Fibroblast of peridontal ligament (primary cell): Measurements from ENCODE around the gene CLCF1.

Experiments
- DNase-seq: peaks from one replicate; pipeline ENCODE4 v3.0.0-alpha.2; 2010; ENCODE audit errors: extremely low read depth

Gene CLCF1

DNA sequence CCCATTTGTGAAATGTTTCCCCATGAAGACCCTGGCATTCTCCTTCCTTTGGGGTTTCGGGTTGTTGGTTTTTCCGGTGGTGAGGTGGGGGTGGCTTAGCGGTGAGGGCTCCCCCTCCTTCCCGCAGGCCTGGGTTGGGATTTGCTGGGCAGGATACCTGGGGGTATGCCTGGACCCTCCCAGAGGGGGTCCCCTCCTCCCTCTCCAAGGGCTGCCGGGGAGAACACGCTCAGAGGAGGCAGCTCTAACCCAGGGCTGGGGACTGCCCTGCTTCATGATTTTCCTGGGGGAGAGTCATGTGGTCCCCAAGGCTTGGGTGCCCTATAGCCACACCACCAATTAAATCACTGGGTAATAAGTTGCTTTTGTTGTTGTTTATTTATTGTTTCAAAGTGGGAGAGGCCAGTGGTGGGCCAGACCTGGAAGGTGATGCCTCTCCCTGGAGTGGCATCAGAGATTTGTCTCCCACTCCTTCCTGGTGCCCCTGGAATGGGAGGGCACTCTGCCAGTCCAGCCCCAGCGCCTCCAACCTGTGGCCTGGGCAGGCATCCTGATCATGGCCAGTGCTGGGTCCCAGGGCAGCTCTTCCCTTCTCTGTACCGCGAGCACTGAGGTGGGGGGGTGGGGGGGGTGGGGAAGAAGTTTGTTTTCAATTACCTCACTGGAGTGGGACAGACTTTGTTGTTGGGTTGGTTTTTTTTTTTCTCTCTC is 1.3 kb upstream of the CLCF1 start:
- no peak for DNase-seq

DNA sequence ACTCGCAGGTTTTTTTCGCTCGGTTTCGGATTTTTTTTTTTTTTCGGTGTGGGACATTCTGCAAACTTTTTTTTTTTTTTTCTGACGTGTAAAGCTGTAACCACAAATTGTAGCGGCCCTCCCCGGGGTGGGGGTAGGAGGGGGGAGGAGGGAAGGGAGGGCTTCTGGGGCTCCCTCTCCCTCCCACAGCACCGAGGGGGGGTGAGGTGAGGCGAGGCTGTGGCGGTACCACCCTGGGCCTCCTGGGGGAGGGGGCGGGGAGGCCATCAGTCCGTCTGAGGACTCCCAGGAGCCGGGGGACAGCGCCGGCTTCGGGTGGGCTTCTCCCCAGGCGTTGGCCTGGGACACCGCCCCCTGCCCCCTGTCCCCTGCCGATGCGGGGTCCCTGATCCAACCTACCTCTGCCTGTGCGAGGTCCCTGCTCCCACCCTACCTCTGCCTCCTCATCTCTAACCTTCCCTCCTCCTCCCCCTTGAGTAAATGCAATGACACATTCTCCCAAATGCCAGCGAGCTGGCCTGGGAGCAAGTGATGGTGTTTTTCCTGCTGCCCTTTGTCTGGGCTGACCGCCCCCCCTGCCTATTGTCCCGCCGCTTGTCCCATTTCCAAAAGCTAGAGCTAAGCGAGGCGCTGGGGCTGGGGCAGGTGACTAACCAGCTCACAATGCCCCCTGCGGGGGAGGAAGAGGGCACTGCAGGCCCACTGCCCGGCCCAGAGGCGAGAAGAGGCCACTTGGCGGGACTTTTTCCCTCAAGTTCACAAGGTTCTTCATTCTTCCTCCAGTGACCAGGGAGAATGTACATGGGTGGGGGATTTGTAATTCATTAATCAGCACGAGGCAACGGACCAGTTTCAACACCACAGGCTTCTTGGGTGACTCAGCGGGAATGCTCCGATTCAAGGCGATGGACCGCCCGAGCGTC is 511 bp upstream of the CLCF1 start:
- peak; percentile 95 for DNase-seq

DNA sequence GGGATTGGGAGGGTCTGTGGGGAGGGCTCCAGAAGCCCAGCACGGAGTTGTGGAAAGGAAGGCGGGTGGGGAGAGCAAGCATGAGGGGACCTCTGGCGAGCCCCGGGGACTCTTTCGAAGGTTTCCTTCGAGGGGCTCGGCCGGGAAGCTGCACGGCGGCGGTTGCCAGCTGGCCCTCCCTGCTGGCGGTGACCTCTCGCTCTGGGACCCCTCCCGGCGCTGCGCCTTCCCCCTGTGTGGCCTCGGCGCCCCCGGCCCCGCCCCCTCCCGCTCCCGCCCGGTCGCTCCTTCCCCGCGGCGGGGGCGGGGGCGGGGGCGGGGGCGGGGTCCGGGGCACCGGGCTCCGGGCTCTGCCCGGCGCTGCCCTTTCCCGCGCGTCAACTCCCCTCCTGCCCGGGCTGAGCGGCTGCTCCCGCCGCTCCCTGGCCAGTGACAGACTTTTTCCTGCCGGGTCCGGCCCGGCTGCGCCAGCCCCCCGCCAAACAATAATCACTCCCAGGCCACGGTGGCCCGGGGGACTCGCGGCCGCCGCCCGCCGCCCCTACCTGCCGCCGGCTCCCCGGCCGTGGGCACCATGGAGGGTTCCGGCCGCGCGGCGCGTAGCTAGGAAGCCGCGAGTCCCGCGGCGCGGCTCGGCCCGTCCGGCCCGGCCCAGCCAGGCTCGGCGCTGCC is 941 bp downstream of the CLCF1 start:
- no peak for DNase-seq

DNA sequence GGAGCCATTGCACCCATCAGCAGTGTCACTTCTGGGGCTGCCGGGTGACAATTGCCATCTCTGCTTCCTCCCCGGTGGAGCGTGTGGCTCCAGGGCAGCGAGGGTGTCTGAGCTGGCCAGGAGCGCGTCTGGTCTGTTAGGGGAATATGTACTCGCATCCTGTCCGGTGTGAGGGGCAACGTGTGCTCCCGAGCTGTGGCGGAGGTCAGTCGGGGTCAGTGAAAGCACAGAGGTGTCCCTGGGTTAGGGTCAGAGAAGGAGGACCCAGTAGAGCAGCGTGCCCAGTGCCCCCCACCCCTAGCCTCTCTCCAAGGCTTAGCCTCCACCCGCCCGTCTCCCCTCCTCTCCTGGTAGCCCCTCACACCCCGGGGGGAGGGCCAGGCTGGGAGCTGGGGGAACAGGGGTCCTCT is 1.5 kb downstream of the CLCF1 start:
- no peak for DNase-seq

DNA sequence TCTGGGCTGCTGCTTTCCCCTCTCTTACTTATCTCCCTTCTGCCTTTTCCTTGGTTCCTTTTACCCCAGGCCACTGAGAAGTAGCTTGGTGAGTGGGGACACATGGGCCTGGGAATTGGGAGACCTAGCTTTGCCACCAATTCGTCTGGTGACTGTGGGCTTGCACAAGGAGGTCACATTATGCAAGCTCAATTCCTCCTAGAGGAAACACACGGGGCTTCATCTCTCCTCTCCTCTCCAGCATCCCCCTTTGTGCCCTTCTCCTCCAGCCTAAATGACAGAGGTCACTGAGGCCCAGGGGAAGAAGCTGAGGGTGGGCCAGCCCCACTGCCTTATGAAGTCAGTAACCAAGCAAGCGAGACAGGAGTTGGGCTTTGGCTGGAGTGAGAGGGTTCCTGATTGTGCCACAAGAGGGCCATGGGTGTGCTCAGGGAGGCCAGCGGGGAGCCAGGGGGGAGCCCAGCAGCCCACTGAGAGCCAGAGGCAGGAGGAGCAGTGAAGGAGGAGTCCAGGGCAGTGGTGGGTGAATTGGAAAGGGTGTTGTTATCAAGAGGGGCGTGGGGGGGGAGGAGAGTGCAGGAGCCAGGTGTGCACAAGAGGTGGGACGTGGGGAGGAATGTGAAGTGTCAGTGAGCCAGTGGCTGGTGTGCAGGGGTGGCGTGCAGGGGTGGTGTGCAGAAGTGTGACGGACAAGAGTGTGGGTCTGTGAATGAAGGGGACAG is 2.0 kb downstream of the CLCF1 start:
- peak; percentile 55 for DNase-seq

DNA sequence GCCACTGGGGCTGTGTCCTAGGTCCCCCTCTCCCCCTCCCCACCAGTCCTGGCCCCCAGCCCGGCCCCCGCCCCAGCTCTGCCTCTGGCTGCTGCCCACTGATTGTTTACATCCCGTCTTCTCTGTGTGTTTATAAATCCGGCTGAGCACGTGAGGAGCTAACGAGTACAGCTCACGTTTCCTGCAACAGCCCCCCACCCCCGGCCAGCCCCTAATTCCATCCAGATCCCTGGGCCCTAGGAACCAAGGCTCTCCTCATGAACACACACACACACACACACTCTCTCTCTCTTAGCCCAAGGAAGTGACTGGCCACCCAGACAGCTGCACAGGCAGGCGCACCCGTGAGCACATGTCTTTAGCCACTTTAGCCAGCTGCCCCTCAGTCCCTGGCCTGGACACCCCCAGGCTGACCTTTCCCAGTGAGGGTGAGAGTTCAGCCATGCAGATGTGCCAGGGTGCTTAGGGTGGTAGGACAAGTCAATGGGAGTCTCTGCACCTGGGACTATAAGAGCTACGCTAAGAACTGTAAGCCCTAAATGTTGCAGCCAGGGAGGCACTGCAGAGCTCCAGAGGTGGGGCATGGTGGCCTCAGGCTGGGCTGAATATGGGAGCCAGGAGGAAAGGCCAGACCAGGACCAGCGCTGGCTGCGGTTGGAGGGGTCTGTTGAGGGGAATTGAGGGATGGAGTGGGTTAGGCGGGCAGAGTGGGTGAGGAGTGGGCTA is 2.9 kb downstream of the CLCF1 start:
- DNase-seq: peak; percentile 53

DNA sequence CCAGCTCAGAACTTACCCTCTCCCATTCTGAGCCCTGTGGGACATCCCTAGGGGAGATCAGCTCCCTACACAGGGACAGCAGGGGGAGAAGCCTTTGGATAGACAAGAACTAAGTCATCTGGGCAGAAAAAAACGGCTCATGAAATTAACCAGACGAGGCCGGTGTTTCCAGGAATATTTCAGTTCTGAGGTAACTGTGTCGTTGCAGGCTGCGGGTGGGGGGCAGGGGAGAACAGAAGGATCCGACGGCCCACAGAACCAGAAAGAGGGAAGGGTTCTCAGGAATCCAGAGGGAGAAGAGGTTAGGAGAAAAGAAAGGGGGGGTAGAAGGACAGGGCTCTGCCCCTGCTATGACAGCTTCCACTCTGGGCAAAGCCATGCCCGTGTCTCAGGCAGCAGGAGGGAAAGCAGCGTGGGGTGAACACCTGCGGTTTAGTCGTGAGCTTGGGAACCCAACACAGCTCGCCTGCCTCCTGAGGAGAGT is 3.6 kb downstream of the CLCF1 start:
- no peak for DNase-seq

DNA sequence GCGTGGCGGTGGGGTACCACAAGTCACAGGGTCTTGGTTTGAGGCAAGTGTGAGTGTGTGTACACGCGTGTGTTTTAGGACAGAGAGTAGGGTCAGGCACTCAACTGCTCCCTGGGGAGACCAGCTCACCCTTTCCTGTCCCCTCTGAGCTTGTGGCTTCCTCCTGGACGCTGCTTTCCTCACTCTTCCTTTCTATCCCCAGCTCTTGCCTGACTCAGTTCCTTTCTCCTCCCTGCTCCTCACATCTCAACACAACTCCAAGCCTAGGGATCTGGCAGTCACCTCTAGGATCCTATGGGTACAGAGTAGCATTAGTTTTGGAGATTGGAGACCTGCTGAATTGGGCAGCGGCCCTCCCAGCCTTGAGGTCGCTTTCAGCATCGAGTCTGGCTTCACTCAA is 4.1 kb downstream of the CLCF1 start:
- no peak for DNase-seq

DNA sequence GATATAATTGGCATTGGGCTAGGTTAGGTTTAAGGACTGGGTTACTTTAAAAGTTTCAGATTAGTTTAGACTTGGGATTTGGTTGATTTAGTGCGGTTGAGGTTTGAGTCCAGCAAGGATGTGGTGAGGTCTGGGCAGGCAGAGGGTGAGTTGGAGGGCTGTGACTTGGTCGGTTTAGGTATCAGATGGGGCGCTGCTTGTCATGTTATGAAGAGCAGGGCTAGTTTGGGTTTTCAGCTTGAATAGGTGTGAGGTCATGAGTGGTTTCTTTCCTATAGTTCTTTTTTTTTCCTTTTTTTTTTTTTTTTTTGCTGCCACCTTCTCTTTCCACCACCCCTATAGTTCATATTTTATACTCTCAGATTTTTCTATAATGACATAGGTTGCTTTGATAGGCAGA is 4.8 kb downstream of the CLCF1 start:
- no peak for DNase-seq

DNA sequence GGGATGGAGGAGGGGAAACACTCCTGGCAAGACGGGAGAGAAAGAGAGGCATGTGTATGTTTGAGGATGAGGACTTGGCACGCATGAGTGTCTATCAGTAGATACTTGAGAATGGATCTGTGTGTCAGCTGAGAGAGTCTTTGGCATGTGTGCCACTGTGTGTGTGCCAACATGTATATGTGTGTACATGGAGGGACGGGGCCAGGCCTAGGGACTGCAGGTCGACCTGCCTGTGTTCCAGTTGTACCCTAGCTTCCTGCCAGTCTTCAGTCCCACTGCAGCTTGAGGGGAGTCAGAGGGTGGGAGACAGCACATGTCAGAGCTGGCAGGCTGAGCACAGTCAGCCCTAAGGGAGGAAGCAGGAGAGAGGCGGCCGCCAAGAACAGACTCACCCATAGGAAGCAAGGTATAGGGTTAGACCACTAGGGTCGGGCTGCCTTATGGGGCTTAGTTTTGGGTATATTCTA is 5.6 kb downstream of the CLCF1 start:
- no peak for DNase-seq

DNA sequence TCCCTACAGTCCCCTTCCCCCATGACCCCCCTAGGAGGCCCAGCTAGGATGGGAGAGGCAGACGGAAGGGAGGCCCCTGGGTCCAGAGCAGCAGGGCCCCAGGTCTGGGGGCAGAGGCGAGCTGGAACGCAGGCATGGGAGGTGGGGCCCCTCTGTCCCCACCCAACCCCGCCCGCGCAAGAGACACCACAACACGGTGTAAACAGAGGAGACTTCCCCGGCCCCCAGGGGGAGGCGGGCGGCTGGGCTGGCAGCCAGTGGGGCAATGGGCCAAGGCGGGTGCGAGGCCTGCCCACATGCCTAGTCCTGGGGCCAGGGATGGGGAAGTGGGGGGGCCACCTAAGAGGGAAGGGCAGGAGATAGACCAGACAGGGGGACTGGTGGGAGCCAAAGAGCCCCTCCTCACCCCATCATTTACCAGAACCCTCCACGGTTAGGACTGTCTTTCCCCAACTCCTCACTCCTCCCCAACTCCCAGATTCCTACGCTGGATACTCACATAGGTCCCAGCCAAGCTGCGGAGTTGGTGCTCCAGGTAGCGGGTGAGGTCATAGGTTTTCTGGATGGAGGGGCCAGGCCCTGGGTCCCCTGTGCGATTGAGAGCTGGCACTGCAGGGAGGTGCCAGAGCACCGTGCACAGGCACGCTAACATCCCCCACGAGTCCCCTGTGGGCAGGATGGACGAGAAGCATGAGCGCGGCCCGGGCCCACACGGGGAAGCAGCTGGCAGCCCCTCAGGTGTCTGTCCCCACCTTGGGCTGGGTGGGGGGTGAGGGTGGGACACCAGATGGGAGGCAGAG is 6.2 kb downstream of the CLCF1 start:
- no peak for DNase-seq

DNA sequence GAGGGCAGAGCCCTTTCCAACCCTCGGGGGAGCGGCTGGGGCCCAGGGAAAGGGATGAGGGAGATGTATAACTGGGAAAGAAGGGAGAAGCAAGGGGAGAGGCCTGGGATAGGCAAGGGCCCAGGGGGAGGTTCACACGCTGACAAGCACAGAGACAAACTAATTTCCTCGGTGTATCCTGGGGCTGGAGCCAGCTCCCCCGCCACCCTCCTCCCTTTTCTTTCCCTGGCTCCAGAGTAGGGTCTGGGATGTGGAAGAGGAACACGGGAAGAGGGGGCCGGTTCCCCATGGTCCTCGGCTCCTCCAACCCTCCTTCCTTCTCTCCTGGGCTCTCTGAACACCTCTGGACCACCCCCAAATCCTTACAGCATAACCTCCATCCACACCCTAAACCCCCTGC is 6.9 kb downstream of the CLCF1 start:
- DNase-seq: no peak

DNA sequence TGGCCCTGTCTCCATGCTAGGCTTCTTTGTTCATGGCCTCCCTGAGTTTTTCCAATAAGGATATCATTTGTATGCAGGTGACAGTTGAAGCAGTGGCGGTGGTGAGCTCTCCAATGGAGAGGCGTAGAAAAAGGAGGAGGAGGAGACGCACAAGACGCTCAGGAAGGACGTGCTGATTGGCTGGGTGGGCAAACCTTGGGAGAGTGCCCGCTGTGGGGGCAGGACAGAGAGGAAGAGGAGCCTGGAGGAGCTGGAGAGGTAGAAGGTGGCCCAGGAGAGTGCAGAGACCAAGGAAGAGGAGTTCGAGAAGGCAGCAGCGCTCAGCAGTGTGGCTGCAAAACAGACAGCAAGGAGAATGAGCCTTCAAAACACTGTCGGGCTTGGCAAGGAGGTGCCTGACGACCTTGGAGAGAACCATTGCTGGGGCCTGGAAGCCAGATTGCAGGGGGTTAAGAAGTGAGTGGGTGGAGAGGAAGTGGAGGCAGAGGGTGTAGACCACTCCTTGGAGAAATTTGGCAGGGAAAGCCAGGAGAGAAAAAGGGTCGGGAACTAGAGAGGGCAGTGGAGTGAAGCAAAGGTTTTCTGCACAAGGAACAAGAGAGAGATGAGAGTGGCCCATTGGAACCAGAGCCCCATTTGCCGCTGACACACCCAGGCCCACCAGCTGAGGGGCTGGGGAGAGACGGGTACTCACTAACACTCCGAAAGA is 7.5 kb downstream of the CLCF1 start:
- DNase-seq: no peak

DNA sequence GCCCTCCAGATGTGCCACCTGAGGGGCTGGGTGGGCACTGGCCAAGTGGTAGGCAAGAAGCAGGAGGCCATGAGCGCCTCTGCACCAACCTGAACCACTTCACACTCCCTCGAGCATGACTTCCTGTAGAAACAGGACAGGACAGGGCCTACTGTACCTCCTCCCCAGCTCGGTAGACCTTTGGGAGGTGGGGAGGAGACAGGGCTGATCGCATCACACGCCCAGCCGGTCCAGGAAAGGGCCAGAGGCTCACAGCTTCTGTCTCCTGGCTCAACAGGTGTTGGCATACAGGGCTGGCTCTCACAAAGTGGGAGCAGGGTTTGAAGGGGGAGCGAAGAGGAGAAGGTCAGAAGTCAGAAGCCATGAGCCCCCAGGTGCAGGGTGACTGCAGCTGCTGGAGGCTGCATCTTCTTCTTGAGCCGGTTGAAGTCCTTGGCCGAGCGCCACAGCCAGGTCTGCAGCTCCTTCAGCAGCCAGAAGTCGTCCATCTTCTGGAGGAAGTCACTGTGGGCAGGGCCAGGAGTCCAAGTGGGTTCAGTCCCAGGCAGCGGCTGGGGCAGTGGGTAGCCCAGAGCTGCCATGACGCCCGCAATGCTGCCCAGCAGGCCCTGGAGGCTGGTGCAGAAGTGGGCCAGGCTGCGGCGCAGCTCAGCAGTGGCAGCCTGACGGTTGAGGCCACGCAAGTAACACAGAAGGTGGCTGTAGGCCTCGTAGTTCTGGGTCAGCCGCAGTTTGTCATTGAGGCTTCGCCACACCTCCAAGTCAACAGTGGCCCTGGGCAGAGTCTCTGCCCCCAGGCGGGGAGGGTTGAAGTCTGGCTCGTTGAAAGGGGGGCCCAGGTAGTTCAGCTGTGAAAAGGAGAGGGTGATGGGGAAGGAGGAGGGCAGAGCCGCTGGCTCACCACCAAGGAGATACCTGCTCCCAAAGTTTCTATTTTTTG is 8.3 kb downstream of the CLCF1 start:
- DNase-seq: no peak

DNA sequence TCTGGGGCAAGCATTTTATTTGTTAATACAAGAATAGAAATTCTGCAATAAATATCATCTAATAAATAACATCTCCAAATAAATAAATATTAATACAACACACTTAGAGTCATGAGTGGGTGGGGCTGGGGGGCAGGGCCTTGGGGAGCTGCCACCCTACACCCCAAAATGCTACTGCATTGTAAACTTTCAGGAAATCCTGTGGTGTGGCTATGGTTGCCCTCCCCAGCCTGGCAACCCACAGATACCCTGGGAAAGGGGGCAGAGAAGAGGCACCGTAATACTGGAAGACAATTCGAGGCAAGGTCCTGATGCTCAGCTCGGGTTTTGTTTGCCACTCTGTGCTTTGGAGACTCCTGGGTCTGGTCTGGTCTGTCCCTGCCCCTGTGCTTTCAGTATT is 9.2 kb downstream of the CLCF1 start:
- DNase-seq: no peak

DNA sequence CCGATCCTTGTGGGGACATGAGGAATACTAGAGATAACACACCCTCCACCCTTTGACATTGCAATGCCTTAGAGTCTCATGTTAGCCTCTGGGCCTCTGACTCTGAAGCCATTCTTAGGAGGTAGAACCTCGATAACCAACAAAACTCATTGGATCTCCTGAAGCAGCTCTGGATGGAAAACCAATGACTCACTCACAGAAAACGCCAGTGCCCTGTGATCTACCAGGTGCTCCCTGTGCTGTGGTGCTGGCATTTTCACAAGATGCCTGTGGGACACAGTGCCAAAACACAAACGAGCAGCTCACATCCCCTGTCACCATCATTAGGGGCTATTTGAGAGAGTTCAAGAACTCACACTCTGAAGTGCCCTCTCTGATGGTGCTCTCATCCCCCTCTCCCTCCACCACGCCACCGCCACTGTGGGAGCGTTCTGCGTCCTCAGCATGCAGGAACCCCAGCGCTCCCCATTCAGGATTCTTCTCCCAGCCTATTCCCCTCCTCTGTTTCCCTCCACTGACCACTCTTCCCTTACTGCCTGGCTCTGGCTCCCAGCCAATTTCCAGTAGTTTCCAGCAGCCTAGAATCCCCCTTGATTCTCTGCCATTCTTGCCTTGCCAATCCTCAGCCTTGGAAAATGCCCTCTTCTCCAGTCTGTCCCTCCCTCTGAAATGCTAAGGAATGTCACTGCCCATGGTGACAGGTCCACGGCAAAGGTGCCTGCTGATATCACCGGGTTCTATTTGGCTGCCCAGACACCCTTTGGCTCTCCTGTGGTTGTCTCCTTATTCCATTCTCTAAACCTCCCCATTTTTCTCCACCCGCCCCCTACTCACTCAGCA is 15.3 kb downstream of the CLCF1 start:
- DNase-seq: peak; percentile 24

DNA sequence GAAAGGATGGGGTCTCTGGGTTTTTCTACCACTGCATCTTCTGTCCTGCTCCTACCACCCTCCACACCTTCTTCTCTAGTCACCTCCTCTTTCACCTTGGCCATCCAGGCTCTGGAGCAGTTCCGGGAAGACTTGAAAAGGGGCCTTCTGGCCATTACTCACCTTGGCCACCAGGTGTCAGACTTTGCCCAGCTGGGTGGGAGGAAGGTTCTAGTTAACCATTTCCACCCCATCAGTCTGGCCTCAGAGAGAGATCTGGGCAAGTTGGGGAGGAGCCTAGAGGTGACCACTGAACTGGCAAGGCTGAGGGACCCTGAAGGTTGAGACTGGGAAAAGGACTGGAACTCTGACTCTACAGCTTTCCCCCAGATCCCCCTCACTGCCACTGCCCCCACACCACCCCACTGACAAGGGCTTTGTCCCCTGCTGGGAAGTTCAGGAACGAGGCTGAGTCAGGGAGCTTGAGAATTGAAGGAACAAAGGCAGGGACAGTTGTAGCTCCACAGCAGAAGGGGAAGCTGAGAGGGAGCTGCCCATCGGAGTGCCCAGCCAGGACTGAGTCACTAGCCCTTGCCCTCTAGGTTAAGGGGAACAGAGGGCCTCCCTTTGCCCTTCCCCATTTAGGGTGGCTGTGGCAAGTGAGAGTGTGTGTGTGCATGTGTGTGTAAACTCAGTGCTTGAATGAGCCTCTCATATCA is 16.4 kb downstream of the CLCF1 start:
- DNase-seq: peak; percentile 80
